Smooth muscle cell (in vitro differentiated cells): ENCODE data around the gene WDR81. TPM values are rescaled to one million over a fixed set of nuclear protein-coding genes. Genes with fewer than 3 reads are reported as not detected.

Experiments used
- DNase-seq: peaks from one replicate; lab custom pipeline; 2025; ENCODE audit not compliant: unreplicated experiment; lab: John Stamatoyannopoulos, UW
- H2AFZ ChIP-seq: fragments of 200-600 bp; sonication (generic); 2 replicates; pipeline ENCODE4 v1.6.0; 2016; ENCODE audit warnings: antibody characterized with exemption, low read depth, mild to moderate bottlenecking
- H3F3A ChIP-seq: fragments of 200-600 bp; sonication (generic); 2 replicates; pipeline ENCODE4 v1.6.0; 2017; ENCODE audit warnings: antibody characterized with exemption, low read depth
- H3K27ac ChIP-seq: fragments of 200-600 bp; sonication (generic); 2 replicates; pipeline ENCODE4 v1.5.1; 2016; ENCODE audit warnings: low read depth, mild to moderate bottlenecking
- H3K27me3 ChIP-seq: fragments of 200-600 bp; sonication (generic); 2 replicates; pipeline ENCODE4 v1.6.1; 2016; ENCODE audit warnings: low read depth, mild to moderate bottlenecking
- H3K36me3 ChIP-seq: fragments of 200-600 bp; sonication (generic); 2 replicates; pipeline ENCODE4 v1.5.1; 2016; ENCODE audit warnings: low read depth
- H3K4me1 ChIP-seq: fragments of 200-600 bp; sonication (generic); 2 replicates; pipeline ENCODE4 v1.5.1; 2016; ENCODE audit warnings: low read depth
- H3K4me2 ChIP-seq: fragments of 200-600 bp; sonication (generic); 2 replicates; pipeline ENCODE4 v1.6.0; 2016; ENCODE audit warnings: mild to moderate bottlenecking
- H3K4me3 ChIP-seq: fragments of 200-600 bp; sonication (generic); 2 replicates; pipeline ENCODE4 v1.5.1; 2016; ENCODE audit warnings: mild to moderate bottlenecking
- H3K79me2 ChIP-seq: fragments of 200-600 bp; sonication (generic); 2 replicates; pipeline ENCODE4 v1.6.0; 2016; ENCODE audit warnings: low read depth, mild to moderate bottlenecking
- H3K9ac ChIP-seq: fragments of 200-600 bp; sonication (generic); 2 replicates; pipeline ENCODE4 v1.6.0; 2016; ENCODE audit warnings: low read depth
- H3K9me3 ChIP-seq: fragments of 200-600 bp; sonication (generic); replicated peaks from 2 replicates; pipeline ENCODE4 v1.5.1; 2016; ENCODE audit warnings: low read depth
- H4K20me1 ChIP-seq: fragments of 200-600 bp; sonication (generic); 2 replicates; pipeline ENCODE4 v1.6.0; 2016; ENCODE audit warnings: low read depth
- CTCF ChIP-seq: fragments of 200-600 bp; sonication (generic); IDR thresholded peaks from 2 replicates; pipeline ENCODE4 v1.5.1; 2017; ENCODE audit warnings: borderline replicate concordance, mild to moderate bottlenecking, antibody characterized with exemption; ENCODE audit not compliant: insufficient read depth, poor library complexity, severe bottlenecking
- WGBS: methylation state at CpG from one replicate; pipeline ENCODE4 v1.1.7; 2016; ENCODE audit warnings: low lambda C conversion rate; 5-methylcytosine and 5-hydroxymethylcytosine counted together
- polyA plus RNA-seq: library from polyadenylated mRNA; unstranded; fragments of >200 nt; fragmentation: Nextera tagmentation; extraction: Ambion mirVana; gene quantifications from 2 replicates; pipeline ENCODE4 v1.2.1, GENCODE V29; 2016
- total RNA-seq: library from RNA; depleted of rRNA; stranded (reverse); fragments of >200 nt; gene quantifications from 2 replicates; pipeline ENCODE4 v1.2.3, GENCODE V29; 2014

WDR81 gene
- total and polyA plus RNA-seq, 2 experiments from 2014 or later = 5.6 to 9.7 TPM

GRCh38 chr17:1783834-1784611, 59.5 kb downstream of the WDR81 start:
- no peaks in the 10 kb centered on the region for H3K79me2 ChIP-seq
- TF ChIP-seq CTCF = peak; percentile 66
- 65% methylated on average over 16 of the region's 16 CpGs for WGBS
- DNase-seq = peak; percentile 47
- no peaks in the 10 kb centered on the region for H3K36me3 ChIP-seq
- H3K4me2 ChIP-seq = peak overlapping the region; percentile 65
- no peaks in the 10 kb centered on the region for H3K9me3 ChIP-seq
- no peaks in the 10 kb centered on the region for H3K27me3 ChIP-seq
- H2AFZ ChIP-seq = no peak overlapping the region
- peaks cover 62% of the 10 kb centered on the region for H3F3A ChIP-seq
- H3K4me3 ChIP-seq = no peak overlapping the region
- no peaks in the 10 kb centered on the region for H3K4me1 ChIP-seq
- peak overlapping the region; percentile 98 for H3K27ac ChIP-seq
- peak overlapping the region; percentile 90 for H3K9ac ChIP-seq
- no peaks in the 10 kb centered on the region for H4K20me1 ChIP-seq

GRCh38 chr17:1785930-1786329, 61.4 kb downstream of the WDR81 start:
- Histone ChIP-seq H3K79me2 (no peaks in the 10 kb centered on the region), H4K20me1 (no peaks in the 10 kb centered on the region), H3K9me3 (no peaks in the 10 kb centered on the region), H3K27me3 (no peaks in the 10 kb centered on the region), H3K36me3 (no peaks in the 10 kb centered on the region), H3F3A (peaks cover 55% of the 10 kb centered on the region), H3K4me3 (no peak overlapping the region), H3K9ac (no peak overlapping the region), H2AFZ (no peak overlapping the region), H3K4me1 (no peaks in the 10 kb centered on the region), H3K4me2 (no peak overlapping the region), H3K27ac (peak overlapping the region; percentile 90)
- DNase-seq = no peak
- WGBS = 82% methylated on average over 4 of the region's 4 CpGs
- no peak for TF ChIP-seq CTCF

- WGBS = 87% methylated on average over 7 of the region's 7 CpGs
- Histone ChIP-seq H3K79me2 (no peaks in the 10 kb centered on the region), H4K20me1 (no peaks in the 10 kb centered on the region), H3K9me3 (no peaks in the 10 kb centered on the region), H3K9ac (no peak overlapping the region), H3F3A (peaks cover 50% of the 10 kb centered on the region), H3K36me3 (no peaks in the 10 kb centered on the region), H3K4me1 (no peaks in the 10 kb centered on the region), H3K4me2 (no peak overlapping the region), H3K27ac (peak overlapping the region; percentile 90), H2AFZ (no peak overlapping the region), H3K4me3 (no peak overlapping the region), H3K27me3 (no peaks in the 10 kb centered on the region)
- DNase-seq = no peak
- TF ChIP-seq CTCF = no peak
These were observed 62.2 kb downstream of the WDR81 start for GRCh38 chr17:1786708-1787107.

- Histone ChIP-seq H3K4me1 (no peaks in the 10 kb centered on the region), H3K4me2 (peak overlapping the region; percentile 42), H3K9ac (peak overlapping the region; percentile 39), H2AFZ (no peak overlapping the region), H3K27ac (peak overlapping the region; percentile 90), H4K20me1 (no peaks in the 10 kb centered on the region), H3K79me2 (no peaks in the 10 kb centered on the region), H3F3A (peaks cover 44% of the 10 kb centered on the region), H3K9me3 (no peaks in the 10 kb centered on the region), H3K36me3 (no peaks in the 10 kb centered on the region), H3K4me3 (no peak overlapping the region), H3K27me3 (no peaks in the 10 kb centered on the region)
- TF ChIP-seq CTCF = no peak
- 56% methylated on average over 16 of the region's 16 CpGs for WGBS
- peak; percentile 31 for DNase-seq
These were observed 62.9 kb downstream of the WDR81 start for GRCh38 chr17:1787301-1787902.
